CD4-positive, alpha-beta T cell (primary cell): ENCODE results near the gene EPSTI1. TPM values are rescaled to one million over a fixed set of nuclear protein-coding genes. Genes with fewer than 3 reads are reported as not detected.

Experiments
- ATAC-seq: fragments of 200-7000 bp; cut with Tn5 transposase; one replicate; pipeline ENCODE4 v1.10.0; 2022; ENCODE audit warnings: mild to moderate bottlenecking; ENCODE audit not compliant: poor library complexity
- CTCF ChIA-PET: fragments of 350-600 bp; sonication (Branson Sonifier 250); formaldehyde crosslinking; loops from one replicate; lab custom pipeline; 2021; ENCODE audit warnings: antibody characterized with exemption, inconsistent platforms; lab: Charles Lee
- POLR2A ChIA-PET: fragments of 350-600 bp; sonication (Branson Sonifier 250); formaldehyde crosslinking; loops from one replicate; lab custom pipeline; 2021; ENCODE audit warnings: antibody characterized with exemption, inconsistent platforms; lab: Charles Lee
- DNase-seq, 14 experiments: peaks; one replicate each; pipeline ENCODE4 v3.0.0-alpha.2; 2013 to 2020; ENCODE audit warnings: mixed read lengths in 2 of 14
- H3K27ac ChIP-seq, 2 donors: one replicate each; pipeline versions ENCODE4 v1.5.1 to v1.7.0; 2013; ENCODE audit warnings: low read length in 2 of 2, low read depth in 1 of 2, mild to moderate bottlenecking in 1 of 2
- H3K27me3 ChIP-seq, 2 experiments: 1 replicate in 1 of 2; 2 replicates in 1 of 2; pipeline versions ENCODE4 v1.6.1 to v1.7.0; 2013; ENCODE audit warnings: low read length in 2 of 2, control low read depth in 1 of 2, mild to moderate bottlenecking in 1 of 2, moderate library complexity in 1 of 2; ENCODE audit not compliant: insufficient read depth in 2 of 2, control insufficient read depth in 1 of 2
- H3K36me3 ChIP-seq: one replicate; pipeline ENCODE4 v1.6.1; 2013; ENCODE audit warnings: low read length, control low read depth; ENCODE audit not compliant: insufficient read depth
- H3K4me1 ChIP-seq: one replicate; pipeline ENCODE4 v1.6.1; 2013; ENCODE audit warnings: low read length, control low read depth; ENCODE audit not compliant: insufficient read depth
- H3K4me3 ChIP-seq: one replicate; pipeline ENCODE4 v1.5.1; 2013; ENCODE audit warnings: mild to moderate bottlenecking, low read length, moderate library complexity
- H3K9me3 ChIP-seq, 2 experiments: 1 replicate in 1 of 2; 2 replicates in 1 of 2; pipeline versions ENCODE4 v1.6.1 to v1.7.0; 2013; ENCODE audit warnings: low read length in 2 of 2, mild to moderate bottlenecking in 2 of 2, control low read depth in 1 of 2, moderate library complexity in 1 of 2; ENCODE audit not compliant: control insufficient read depth in 1 of 2, insufficient read depth in 1 of 2
- H3K27ac Mint-ChIP-seq: one replicate; pipeline ENCODE4 v1.8.0; 2020; ENCODE audit warnings: mixed read lengths
- H3K27me3 Mint-ChIP-seq: one replicate; pipeline ENCODE4 v1.8.0; 2021; ENCODE audit warnings: mixed read lengths
- H3K36me3 Mint-ChIP-seq: one replicate; pipeline ENCODE4 v1.8.0; 2021; ENCODE audit warnings: low read depth, mixed read lengths
- H3K4me1 Mint-ChIP-seq: one replicate; pipeline ENCODE4 v1.8.0; 2021; ENCODE audit warnings: low read depth, mixed read lengths
- H3K4me3 Mint-ChIP-seq: one replicate; pipeline ENCODE4 v1.8.0; 2020; ENCODE audit warnings: mild to moderate bottlenecking, mixed read lengths
- H3K9me3 Mint-ChIP-seq: one replicate; pipeline ENCODE4 v1.8.0; 2020; ENCODE audit warnings: mixed read lengths
- intact Hi-C, 2 experiments: fragments of 100-400 bp; cut with DNase I in 1 of 2; cut with micrococcal nuclease in 1 of 2; formaldehyde crosslinking; loops; one replicate each; pipeline versions ENCODE4 v1.15.1 to v1.9.0; 2023 to 2025; cut with DNase I, micrococcal nuclease
- total RNA-seq, 174 experiments: library from RNA in 2 of 174; stranded (reverse) in 2 of 174; gene quantifications; one replicate each; pipeline ENCODE4 v1.2.3 and lab custom pipeline; 2021 to 2026
- TF ChIP-seq, protein P1 (sequence below): fragments of 200-600 bp; IDR thresholded peaks from one replicate; pipeline ENCODE4 v1.8.0; 2022; ENCODE audit warnings: antibody characterized with exemption, mild to moderate bottlenecking

EPSTI1 gene
- total RNA-seq, 2 experiments from 2014 or later: 23.5 to 24.5 TPM

DNA sequence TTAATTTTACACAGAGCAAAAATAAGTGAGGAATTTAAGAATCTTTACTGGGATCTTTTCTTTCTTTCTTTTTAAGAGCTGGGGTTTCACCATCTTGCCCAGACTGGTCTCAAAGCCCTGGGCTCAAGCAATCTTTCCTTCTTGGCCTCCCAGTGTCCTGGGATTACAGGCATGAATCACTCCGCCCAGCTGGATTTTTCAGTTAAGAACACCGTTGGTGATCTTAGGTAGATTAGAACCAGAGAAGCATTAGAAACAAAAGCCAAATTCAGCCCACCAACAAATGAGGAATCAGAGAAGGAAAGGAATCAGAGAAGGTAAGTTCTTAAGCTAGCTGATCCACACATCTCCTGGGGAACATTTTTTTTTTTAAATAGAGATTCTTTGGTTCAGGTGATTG is 34.2 kb downstream of the EPSTI1 start:
- Mint-ChIP-seq H3K27me3 (no peaks in the 10 kb centered on the region), H3K36me3 (peaks cover 99% of the 10 kb centered on the region), H3K4me3 (no peak overlapping the region), H3K9me3 (no peaks in the 10 kb centered on the region), H3K27ac (no peak overlapping the region), H3K4me1 (no peaks in the 10 kb centered on the region)
- ChIA-PET POLR2A (no interaction called here), CTCF (no interaction called here)
- Histone ChIP-seq H3K9me3 (no peaks in the 10 kb centered on the region), H3K36me3 (peaks cover 88% of the 10 kb centered on the region), H3K27ac (no peak overlapping the region), H3K4me3 (no peak overlapping the region), H3K27me3 (no peaks in the 10 kb centered on the region), H3K4me1 (no peaks in the 10 kb centered on the region)
- ATAC-seq: no peak
- intact Hi-C loops: no loop called here
- DNase-seq: no peak
- TF ChIP-seq, protein P1, sequence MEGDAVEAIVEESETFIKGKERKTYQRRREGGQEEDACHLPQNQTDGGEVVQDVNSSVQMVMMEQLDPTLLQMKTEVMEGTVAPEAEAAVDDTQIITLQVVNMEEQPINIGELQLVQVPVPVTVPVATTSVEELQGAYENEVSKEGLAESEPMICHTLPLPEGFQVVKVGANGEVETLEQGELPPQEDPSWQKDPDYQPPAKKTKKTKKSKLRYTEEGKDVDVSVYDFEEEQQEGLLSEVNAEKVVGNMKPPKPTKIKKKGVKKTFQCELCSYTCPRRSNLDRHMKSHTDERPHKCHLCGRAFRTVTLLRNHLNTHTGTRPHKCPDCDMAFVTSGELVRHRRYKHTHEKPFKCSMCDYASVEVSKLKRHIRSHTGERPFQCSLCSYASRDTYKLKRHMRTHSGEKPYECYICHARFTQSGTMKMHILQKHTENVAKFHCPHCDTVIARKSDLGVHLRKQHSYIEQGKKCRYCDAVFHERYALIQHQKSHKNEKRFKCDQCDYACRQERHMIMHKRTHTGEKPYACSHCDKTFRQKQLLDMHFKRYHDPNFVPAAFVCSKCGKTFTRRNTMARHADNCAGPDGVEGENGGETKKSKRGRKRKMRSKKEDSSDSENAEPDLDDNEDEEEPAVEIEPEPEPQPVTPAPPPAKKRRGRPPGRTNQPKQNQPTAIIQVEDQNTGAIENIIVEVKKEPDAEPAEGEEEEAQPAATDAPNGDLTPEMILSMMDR: no peak

DNA sequence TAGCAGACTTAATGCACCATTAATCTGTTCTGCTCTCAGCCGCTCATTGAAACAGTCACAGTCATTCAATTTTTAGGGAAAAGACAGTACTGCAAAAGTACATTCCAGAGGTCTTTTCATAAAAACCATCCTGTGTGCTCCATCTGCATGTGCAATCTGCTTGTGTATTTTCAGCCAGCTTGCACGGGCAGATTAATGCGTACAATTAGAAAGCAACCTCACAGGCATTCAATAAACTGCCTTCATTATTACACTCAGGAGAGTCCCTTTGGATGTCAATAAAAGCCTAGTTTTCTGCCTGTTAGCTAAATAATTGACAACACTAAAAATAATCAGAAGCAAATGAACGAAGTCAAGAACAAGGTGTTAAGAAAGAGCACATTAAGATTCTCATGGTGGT is 41.9 kb downstream of the EPSTI1 start:
- peaks cover 98% of the 10 kb centered on the region for H3K36me3 Mint-ChIP-seq
- intact Hi-C loops: no loop called here

DNA sequence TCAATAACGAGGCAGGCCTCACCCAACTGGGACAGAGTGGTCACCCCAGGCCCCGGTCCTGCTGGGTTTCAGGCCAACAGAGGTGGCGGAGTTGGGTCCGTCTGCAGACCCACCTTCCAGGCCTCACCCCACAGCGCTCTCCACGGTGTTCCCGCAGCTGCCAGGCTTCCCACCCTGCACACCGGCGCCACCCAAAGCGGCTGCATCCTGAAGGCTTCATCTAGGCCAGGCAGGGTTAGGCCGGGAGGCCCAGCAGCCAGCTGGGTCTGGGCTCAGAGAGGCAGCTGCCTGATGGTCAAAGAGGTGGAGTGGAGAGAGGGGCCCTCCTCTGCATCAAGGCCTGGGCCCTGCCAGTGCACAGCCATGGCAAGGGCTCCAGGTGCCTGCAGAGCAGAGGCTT is 44.1 kb downstream of the EPSTI1 start:
- Mint-ChIP-seq H3K27ac (no peak overlapping the region), H3K4me3 (no peak overlapping the region), H3K9me3 (no peaks in the 10 kb centered on the region), H3K36me3 (peaks cover 98% of the 10 kb centered on the region), H3K4me1 (no peaks in the 10 kb centered on the region), H3K27me3 (no peaks in the 10 kb centered on the region)
- H3K4me3 ChIP-seq: no peak overlapping the region
- no peaks in the 10 kb centered on the region for H3K4me1 ChIP-seq
- DNase-seq (no peak), ATAC-seq (no peak)
- ChIA-PET POLR2A (no interaction called here), CTCF (interaction anchor here (0.6 kb wide), 1 partner anchor 134 kb away, joined by 3 read pairs; no protein-coding TSS in a partner anchor)
- H3K27me3 ChIP-seq: no peaks in the 10 kb centered on the region
- peaks cover 0 to 4% of the 10 kb centered on the region in 2 experiments for H3K9me3 ChIP-seq
- TF ChIP-seq, protein P1: no peak
- intact Hi-C loops: no loop called here
- H3K27ac ChIP-seq: no peak overlapping the region
- H3K36me3 ChIP-seq: peaks cover 43% of the 10 kb centered on the region

More for the DNA sequence above, 41.9 kb downstream of the EPSTI1 start:
- ChIA-PET CTCF (interaction anchor here (0.5 kb wide), 1 partner anchor 1999 kb away, joined by 3 read pairs; no protein-coding TSS in a partner anchor), POLR2A (no interaction called here)
- H3K9me3 ChIP-seq: peaks cover 0 to 4% of the 10 kb centered on the region in 2 experiments
- Mint-ChIP-seq H3K27me3 (no peaks in the 10 kb centered on the region), H3K4me1 (no peaks in the 10 kb centered on the region), H3K27ac (no peak overlapping the region), H3K4me3 (no peak overlapping the region), H3K9me3 (no peaks in the 10 kb centered on the region)
- H3K4me1 ChIP-seq: no peaks in the 10 kb centered on the region
- H3K27ac ChIP-seq: no peak overlapping the region
- ATAC-seq (no peak), DNase-seq (no peak)
- TF ChIP-seq, protein P1: no peak
- peaks cover 63% of the 10 kb centered on the region for H3K36me3 ChIP-seq
- no peaks in the 10 kb centered on the region for H3K27me3 ChIP-seq
- H3K4me3 ChIP-seq: no peak overlapping the region
